Measurements from ENCODE around the gene SDF2L1.
"Not testable (repeated sequence)": the region's sequence is repeated elsewhere in the genome, so short reads cannot be mapped to it uniquely, and the experiment has no call there.

The SDF2L1 gene

GRCh38 chr22:21641789-21642583, at the start of gene SDF2L1:
Gene SDF2L1, plus strand, starts transcription at chr22:21642302. Its CDS starts 35 bp downstream, at chr22:21642337.
- DNase-seq = peak; percentile 98

DNA sequence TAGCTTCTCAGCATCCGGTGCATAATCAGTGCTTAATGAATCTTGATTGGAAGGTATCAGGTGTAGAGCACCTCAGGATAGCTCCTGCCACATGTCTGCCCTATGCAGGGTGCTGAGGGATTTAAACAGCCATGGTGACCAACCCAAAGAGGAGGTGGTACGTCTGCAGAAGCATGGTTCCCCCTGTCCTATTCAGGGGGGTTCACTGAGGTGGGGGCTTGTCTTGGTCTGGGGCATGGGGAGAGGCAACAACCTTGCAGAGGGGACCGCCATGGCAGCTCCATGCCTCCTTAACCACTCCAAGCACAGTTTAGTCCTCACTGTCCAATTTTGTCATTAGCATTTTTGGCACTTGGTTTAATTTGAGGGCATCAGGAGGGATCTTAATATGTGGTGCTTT, 49.7 kb upstream of the SDF2L1 start:
- no peak for DNase-seq

DNA sequence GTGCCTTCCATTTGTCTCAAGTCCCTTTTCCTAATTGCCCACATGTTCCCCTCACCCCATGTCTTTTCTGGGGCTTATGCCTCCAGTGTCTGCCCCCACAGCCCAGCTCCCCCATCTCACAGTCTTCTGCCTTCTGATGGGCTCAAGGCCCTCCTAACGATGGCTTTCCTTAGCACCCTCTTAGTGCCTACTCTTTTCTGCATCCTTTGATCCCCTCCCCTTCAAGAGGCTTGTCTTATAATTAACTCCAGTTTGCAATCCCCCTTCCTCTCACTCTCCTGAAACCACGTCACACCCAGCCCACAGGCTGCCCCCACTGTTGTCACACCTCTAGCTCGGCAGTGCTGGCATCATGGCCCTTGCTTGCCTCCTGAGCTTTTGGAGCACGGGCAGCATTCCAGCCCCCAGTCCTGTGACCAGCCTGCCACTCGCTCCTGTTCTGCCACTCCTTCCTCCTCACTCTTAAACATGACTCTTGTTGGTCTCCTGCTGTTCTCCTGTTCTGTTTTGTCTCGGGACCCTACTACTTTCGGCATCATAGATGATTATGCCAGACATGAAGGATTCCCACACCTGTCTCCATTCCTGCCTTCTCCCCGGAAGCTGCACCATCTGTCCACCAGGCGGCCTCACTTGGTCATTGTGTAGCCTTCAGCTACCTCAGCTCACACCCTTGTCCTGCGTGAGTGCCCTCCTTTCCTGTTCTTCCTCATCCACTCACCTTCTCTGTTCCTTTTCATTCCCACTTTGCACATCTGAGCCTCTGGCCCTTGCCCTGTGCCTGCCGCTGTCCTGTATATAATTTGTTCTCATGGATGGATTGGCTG, 48.5 kb upstream of the SDF2L1 start:
- DNase-seq = no peak

GRCh38 chr22:21594865-21595452, 47.1 kb upstream of the SDF2L1 start:
- DNase-seq = no peak

- DNase-seq = not testable (repeated sequence)
Observed at GRCh38 chr22:21596356-21597135, 45.6 kb upstream of the SDF2L1 start.

DNA sequence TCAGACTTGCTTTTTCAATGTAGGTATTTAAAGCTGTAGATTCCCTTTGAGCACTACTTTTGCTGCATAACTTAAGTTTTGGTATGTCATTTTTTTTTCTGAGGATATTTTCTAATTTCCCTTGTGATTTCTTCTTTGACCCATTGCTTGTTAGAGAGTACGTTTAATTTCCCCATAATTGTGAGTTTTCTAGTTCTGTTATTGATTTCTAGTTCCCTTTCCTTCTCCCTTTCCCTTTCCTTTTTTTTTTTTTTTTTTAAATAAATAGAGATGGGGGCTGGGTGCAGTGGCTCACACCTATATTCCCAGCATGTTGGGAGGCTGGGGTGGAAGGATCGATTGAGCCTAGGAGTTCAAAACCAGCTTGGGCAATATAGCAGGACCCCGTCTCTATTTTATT, 43.8 kb upstream of the SDF2L1 start:
- DNase-seq = no peak

- DNase-seq = no peak
Observed at GRCh38 chr22:21599053-21599893, 42.8 kb upstream of the SDF2L1 start.

DNA sequence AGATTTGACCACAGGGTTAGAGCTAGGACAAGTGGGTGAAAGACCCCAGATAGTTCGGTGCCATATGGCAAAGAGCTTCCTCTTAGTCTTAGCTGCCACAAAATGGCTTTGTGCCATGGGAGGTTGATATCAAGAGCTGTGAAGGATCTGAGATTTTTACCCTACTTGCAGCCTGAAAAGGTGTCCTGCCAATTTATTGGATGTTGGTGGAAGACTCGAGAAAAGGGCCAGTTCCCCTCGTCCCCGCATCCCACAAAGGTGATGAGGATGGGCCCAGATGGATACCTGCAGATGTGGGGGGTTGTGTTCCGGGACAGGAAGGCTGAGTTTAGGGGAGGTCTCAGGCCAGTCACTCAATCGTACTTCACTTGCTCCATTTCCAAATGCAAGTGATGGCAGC, 39.5 kb upstream of the SDF2L1 start:
- DNase-seq = no peak

DNA sequence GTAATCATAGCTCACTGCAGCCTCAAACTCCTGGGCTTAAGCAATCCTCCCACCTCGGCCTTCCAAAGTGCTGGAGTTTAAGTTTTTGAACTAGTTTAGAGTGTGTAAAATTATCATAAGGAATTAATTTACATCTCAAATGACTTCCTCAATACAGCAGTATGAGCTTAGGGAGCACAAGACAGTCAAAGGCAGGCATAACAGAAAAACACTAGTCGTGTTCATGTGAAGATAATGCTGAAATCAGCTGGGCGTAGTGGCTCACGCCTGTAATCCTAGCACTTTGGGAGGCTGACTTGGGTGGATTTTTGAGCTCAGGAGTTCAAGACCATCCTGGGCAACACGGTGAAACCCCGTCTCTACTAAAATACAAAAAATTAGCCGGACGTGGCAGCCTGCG, 38.1 kb upstream of the SDF2L1 start:
- DNase-seq = no peak

- no peak for DNase-seq
Observed at GRCh38 chr22:21605887-21606564, 36.1 kb upstream of the SDF2L1 start.

DNA sequence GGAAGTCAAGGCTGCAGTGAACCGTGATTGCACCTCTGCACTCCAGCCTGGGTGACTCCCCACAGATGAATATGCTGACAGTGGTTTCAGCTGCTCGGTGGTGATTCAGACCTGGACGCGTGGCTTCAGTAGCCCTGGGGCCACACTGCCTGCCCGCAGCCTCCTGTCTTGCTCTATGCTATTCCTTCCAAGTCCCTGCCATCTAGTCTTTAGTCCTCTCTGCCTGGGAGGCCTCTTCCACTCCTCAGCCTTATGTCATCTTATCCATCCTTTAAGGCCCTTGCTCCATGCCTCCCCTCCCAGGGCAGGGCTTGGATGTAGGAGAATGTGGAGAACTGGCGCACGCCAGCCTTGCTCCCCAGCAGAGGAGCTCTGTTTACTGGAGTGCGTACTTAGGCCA, 35.3 kb upstream of the SDF2L1 start:
- DNase-seq = no peak

- DNase-seq = not testable (repeated sequence)
Observed at GRCh38 chr22:21609556-21610157, 32.4 kb upstream of the SDF2L1 start.

- no peak for DNase-seq
Observed at GRCh38 chr22:21611210-21611977, 30.7 kb upstream of the SDF2L1 start.

- DNase-seq = no peak
Observed at GRCh38 chr22:21612858-21613257, 29.2 kb upstream of the SDF2L1 start.

DNA sequence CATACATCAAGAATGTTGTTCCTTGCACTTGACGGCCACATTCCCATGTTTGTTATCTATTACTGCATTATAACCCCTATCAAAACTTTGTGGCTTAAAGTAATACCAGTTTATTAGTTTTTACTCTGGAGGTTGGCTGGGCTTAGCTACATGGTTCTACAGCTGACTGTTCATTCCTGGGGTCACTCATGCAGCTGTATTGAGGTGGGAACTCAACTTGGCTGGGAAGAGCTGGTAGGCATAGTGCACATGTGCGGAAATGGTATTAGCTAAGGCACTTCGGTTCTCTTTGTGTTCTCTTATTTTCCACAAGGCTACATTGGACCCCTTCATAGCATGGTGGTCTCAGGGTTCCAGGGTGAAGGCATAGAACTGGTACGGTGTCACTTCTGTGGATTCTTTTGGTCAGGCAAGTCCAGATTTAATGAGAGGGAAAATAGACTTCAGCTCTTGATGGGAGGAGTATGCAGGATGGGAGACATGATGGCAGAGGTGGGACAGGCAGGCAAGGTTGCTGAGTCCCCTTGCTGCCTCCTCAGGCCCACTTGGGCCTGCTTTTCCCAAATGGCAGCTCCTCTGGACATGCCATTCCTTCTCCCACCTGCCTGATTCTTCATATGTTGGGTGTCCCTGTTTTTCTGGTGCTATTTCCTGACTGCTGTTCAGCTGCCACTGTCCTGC, 28.4 kb upstream of the SDF2L1 start:
- DNase-seq = no peak

GRCh38 chr22:21615731-21616130, 26.4 kb upstream of the SDF2L1 start:
- DNase-seq = no peak

- DNase-seq = not testable (repeated sequence)
Observed at GRCh38 chr22:21617337-21617736, 24.8 kb upstream of the SDF2L1 start.

DNA sequence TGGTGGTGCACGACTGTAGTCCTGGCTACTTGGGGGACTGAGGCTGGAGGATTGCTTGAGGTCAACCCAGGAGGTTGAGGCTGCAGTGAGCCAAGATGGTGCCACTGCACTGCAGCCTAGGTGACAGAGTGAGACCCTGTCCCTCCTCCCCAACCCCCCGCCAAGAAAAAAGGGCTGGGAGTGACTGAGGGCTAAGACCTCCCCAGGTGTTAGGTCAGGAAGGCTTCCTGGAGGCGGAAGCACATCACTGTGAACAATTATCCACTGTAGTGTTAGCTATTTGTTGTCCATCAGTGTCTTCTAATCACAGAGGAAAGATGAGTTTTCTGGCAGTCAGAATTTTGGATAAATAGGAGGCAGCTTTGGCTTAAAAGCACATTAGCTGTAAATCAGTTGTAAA, 21.1 kb upstream of the SDF2L1 start:
- DNase-seq = no peak

All from activated CD8-positive, alpha-beta memory T cell treated with anti-CD3 and anti-CD28 coated beads for 24 hours (primary cell).